Transverse colon (tissue), 4 donors: Measurements from ENCODE around the gene BRSK2. TPM values are rescaled to one million over a fixed set of nuclear protein-coding genes. Genes with fewer than 3 reads are reported as not detected.
"Not testable (repeated sequence)": the region's sequence is repeated elsewhere in the genome, so short reads cannot be mapped to it uniquely, and the experiment has no call there.

Experiments
- DNase-seq: peaks from one replicate; pipeline ENCODE4 v3.0.0-alpha.2; 2019
- H3K27ac ChIP-seq, 4 donors: fragments of 200-600 bp; sonication (generic); 2 replicates each; pipeline ENCODE4 v1.5.1; 2016 to 2018; ENCODE audit warnings: inconsistent platforms in 4 of 4
- H3K27me3 ChIP-seq: fragments of 200-600 bp; sonication (generic); 2 replicates; pipeline ENCODE4 v1.5.1; 2017; ENCODE audit warnings: inconsistent platforms
- H3K36me3 ChIP-seq, 4 donors: fragments of 200-600 bp; sonication (generic); 2 replicates each; pipeline ENCODE4 v1.5.1; 2017 to 2019; ENCODE audit warnings: inconsistent platforms in 4 of 4
- H3K4me1 ChIP-seq, 4 donors: fragments of 200-600 bp; sonication (generic); 2 replicates each; pipeline ENCODE4 v1.5.1; 2017 to 2020; ENCODE audit warnings: inconsistent platforms in 4 of 4
- H3K4me3 ChIP-seq, 4 donors: fragments of 200-600 bp; sonication (generic); 1 replicate in 1 of 4; 2 replicates in 3 of 4; pipeline versions ENCODE4 v1.5.1 to v1.6.1; 2017 to 2019; ENCODE audit warnings: inconsistent platforms in 4 of 4
- H3K9me3 ChIP-seq, 2 donors: fragments of 200-600 bp; sonication (generic); 2 replicates each; pipeline ENCODE4 v1.5.1; 2017 to 2019; ENCODE audit warnings: inconsistent platforms in 2 of 2
- CTCF ChIP-seq, 5 experiments: fragments of 200-600 bp in 3 of 5; fragments of 450-650 bp in 2 of 5; sonication (generic) in 3 of 5; IDR thresholded peaks; 1 replicate in 2 of 5; 2 replicates in 3 of 5; pipeline ENCODE4 v1.5.1; 2016 to 2017; ENCODE audit warnings: antibody characterized with exemption in 5 of 5, inconsistent platforms in 3 of 5, mild to moderate bottlenecking in 2 of 5, moderate library complexity in 1 of 5
- EP300 ChIP-seq: sonication (generic); formaldehyde crosslinking; IDR thresholded peaks from one replicate; pipeline ENCODE4 v1.6.1; 2017; ENCODE audit warnings: antibody characterized with exemption, low read depth
- POLR2A ChIP-seq: fragments of 450-650 bp; IDR thresholded peaks from one replicate; pipeline ENCODE4 v1.6.1; 2016; ENCODE audit warnings: antibody characterized with exemption, mild to moderate bottlenecking, moderate library complexity
- POLR2AphosphoS5 ChIP-seq, 3 donors: sonication (generic); formaldehyde crosslinking; IDR thresholded peaks; one replicate each; pipeline ENCODE4 v1.6.1; 2016; ENCODE audit warnings: antibody characterized with exemption in 3 of 3
- WGBS, 2 donors: methylation state at CpG; one replicate each; pipeline ENCODE4 v1.1.5; 2018; ENCODE audit warnings: low coverage in 1 of 2; 5-methylcytosine and 5-hydroxymethylcytosine counted together
- in situ Hi-C, 4 donors: fragments of 200-750 bp; cut with MboI; loops; one replicate each; pipeline versions ENCODE4 v1.15.0 to v1.15.1; 2017; ENCODE audit warnings: low sequenced_read_pairs in 3 of 4, low pct_ligation_motif_present in 1 of 4, low pct_unique_long_range_greater_than_20kb in 1 of 4
- intact Hi-C: fragments of 100-400 bp; cut with DNase I; formaldehyde crosslinking; loops from one replicate; pipeline ENCODE4 v1.15.1; 2023; ENCODE audit warnings: low total_unique reads
- total RNA-seq, 4 donors: library from RNA; depleted of rRNA; stranded (reverse); fragments of >200 nt; gene quantifications; one replicate each; pipeline ENCODE4 v1.1.0, GENCODE V29; 2016

Gene BRSK2
- total RNA-seq, 4 donors from 2014 or later, result 0.14 to 1.8 (median 0.95) TPM; not detected in 1

- in situ Hi-C loops (no loop called here), intact Hi-C loops (no loop called here)
- no peak for TF ChIP-seq CTCF (IDR thresholded peaks at IDR 0.05)
- TF ChIP-seq POLR2AphosphoS5 (IDR thresholded peaks at IDR 0.05), result no peak
- no peak for TF ChIP-seq POLR2A
- TF ChIP-seq EP300, result no peak
- peaks cover 0 to 6% (median 0%) of the 10 kb centered on the region in 4 donors for H3K4me1 ChIP-seq
- H3K27me3 ChIP-seq, result peaks cover 11% of the 10 kb centered on the region
- DNase-seq, result no peak
- no peaks in the 10 kb centered on the region for H3K9me3 ChIP-seq
- no peak overlapping the region for H3K4me3 ChIP-seq
- no peak overlapping the region for H3K27ac ChIP-seq
- H3K36me3 ChIP-seq, result no peaks in the 10 kb centered on the region
- WGBS, 2 donors, result 65% methylated on average over 14 of the region's 16 CpGs; no CpG with 5 or more reads in 1 of the 2 donors
Observed at GRCh38 chr11:1358286-1358685, 31.4 kb upstream of the BRSK2 start.

DNA sequence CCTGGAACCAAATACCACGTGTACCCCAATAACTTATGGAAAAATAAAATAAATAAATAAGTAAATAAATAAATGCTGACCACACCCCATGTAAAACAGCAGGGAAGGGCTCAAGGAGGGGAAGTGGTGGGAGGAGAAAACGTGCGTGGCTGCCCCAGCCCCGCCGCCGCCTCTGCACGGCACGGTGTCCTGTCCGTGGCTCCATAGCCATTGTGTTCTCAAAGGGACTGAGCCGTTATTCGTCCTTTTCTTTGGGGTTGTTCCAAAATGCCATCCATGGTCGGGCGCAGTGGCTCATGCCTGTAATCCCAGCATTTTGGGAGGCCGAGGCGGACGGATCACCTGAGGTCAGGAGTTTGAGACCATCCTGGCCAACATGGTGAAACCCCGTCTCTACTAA lies 30.8 kb upstream of the BRSK2 start:
- in situ Hi-C loops, intact Hi-C loops, H3K36me3 ChIP-seq, H3K4me1 ChIP-seq, H3K4me3 ChIP-seq, H3K9me3 ChIP-seq, H3K27ac ChIP-seq, DNase-seq: not testable (repeated sequence)
- H3K27me3 ChIP-seq, result peaks cover 11% of the 10 kb centered on the region
- 83% methylated on average over 17 of the region's 17 CpGs; no CpG with 5 or more reads in 1 of the 2 donors for WGBS, 2 donors

DNA sequence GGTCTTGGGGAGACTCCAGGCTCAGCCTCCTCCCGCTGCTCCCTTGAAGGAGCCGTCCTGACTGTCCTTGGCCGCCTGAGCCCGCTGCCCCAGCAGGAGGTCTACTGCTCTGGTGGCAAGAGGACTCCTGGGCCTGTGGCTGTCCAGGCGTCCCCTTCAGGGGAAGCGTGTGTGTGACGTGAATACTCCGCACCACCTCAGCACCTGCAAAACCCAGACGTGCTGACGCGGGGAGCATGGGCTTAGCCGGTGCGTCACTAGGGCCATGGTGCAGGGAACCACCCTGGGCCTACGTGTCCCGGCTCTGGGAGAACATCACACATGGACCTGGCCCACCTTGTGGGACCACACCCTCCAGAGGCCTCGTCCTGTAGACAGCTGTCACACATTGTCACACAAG lies 30.2 kb upstream of the BRSK2 start:
- intact Hi-C loops (no loop called here), in situ Hi-C loops (no loop called here)
- H3K9me3 ChIP-seq, result no peaks in the 10 kb centered on the region
- no peaks in the 10 kb centered on the region for H3K36me3 ChIP-seq
- DNase-seq, result no peak
- TF ChIP-seq POLR2A (no peak), EP300 (no peak), POLR2AphosphoS5 (IDR thresholded peaks at IDR 0.05) (no peak), CTCF (IDR thresholded peaks at IDR 0.05) (no peak)
- no peak overlapping the region for H3K27ac ChIP-seq
- H3K4me3 ChIP-seq, result no peak overlapping the region
- 91% methylated on average over 16 of the region's 16 CpGs; no CpG with 5 or more reads in 1 of the 2 donors for WGBS, 2 donors
- H3K27me3 ChIP-seq, result peaks cover 7% of the 10 kb centered on the region
- H3K4me1 ChIP-seq, result peaks cover 0 to 6% (median 0%) of the 10 kb centered on the region in 4 donors

- in situ Hi-C loops, result no loop called here
- Histone ChIP-seq H3K4me3 (no peak overlapping the region), H3K27ac (no peak overlapping the region), H3K36me3 (no peaks in the 10 kb centered on the region), H3K4me1 (peaks cover 0 to 6% (median 0%) of the 10 kb centered on the region in 4 donors), H3K27me3 (peaks cover 7% of the 10 kb centered on the region), H3K9me3 (no peaks in the 10 kb centered on the region)
- WGBS, 2 donors, result 83 to 84% methylated on average over 8 to 20 of the region's 20 CpGs
- intact Hi-C loops, result no loop called here
- no peak for TF ChIP-seq POLR2AphosphoS5 (IDR thresholded peaks at IDR 0.05)
- TF ChIP-seq EP300, result no peak
- TF ChIP-seq POLR2A, result no peak
- TF ChIP-seq CTCF (IDR thresholded peaks at IDR 0.05), result no peak
- no peak for DNase-seq
Observed at GRCh38 chr11:1360181-1360834, 29.4 kb upstream of the BRSK2 start.
